Cardiac septum (tissue), 1 donor: ENCODE data around the gene UBA52. TPM values are rescaled to one million over a fixed set of nuclear protein-coding genes. Genes with fewer than 3 reads are reported as not detected.
"Not testable (repeated sequence)": the region's sequence is repeated elsewhere in the genome, so short reads cannot be mapped to it uniquely, and the experiment has no call there.

ENCODE experiments used
- DNase-seq: peaks from one replicate; pipeline ENCODE4 v3.0.0-alpha.2; 2020; ENCODE audit warnings: low spot score
- intact Hi-C: fragments of 100-400 bp; cut with DNase I; formaldehyde crosslinking; loops from one replicate; pipeline ENCODE4 v1.14.0; 2022
- total RNA-seq: library from RNA; stranded (reverse); fragmentation: NEBNext Ultra II Directional; extraction: Animal tissue kit (Norgen Biotek cat#: 25700); gene quantifications from one replicate; pipeline ENCODE4 v1.2.1, GENCODE V29; 2021
- donor health status: DM: no; HTN: no; CAD: no.

The UBA52 gene
- total RNA-seq, 1 donor from 2014 or later = 573 TPM

- intact Hi-C loops = loop anchor here (5.0 kb wide), 1 partner anchor 121 kb away; no protein-coding TSS in a partner anchor
- peak; percentile 93 for DNase-seq
Measured at GRCh38 chr19:18588611-18589379, 17.1 kb downstream of the UBA52 start, which contains the start of gene REX1BD. Gene REX1BD, plus strand, starts transcription at chr19:18588798. Its CDS starts 4 bp downstream, at chr19:18588802.

- intact Hi-C loops = loop anchor here (5.0 kb wide), 3 partner anchors 83 to 258 kb away; no protein-coding TSS in a partner anchor
- DNase-seq = peak; percentile 78
Measured at GRCh38 chr19:18589380-18590272, 18.0 kb downstream of the UBA52 start.

- no peak for DNase-seq
- intact Hi-C loops = loop anchor here (5.0 kb wide), 2 partner anchors 82 to 257 kb away; no protein-coding TSS in a partner anchor
Measured at GRCh38 chr19:18590273-18591272, 18.9 kb downstream of the UBA52 start.

DNA sequence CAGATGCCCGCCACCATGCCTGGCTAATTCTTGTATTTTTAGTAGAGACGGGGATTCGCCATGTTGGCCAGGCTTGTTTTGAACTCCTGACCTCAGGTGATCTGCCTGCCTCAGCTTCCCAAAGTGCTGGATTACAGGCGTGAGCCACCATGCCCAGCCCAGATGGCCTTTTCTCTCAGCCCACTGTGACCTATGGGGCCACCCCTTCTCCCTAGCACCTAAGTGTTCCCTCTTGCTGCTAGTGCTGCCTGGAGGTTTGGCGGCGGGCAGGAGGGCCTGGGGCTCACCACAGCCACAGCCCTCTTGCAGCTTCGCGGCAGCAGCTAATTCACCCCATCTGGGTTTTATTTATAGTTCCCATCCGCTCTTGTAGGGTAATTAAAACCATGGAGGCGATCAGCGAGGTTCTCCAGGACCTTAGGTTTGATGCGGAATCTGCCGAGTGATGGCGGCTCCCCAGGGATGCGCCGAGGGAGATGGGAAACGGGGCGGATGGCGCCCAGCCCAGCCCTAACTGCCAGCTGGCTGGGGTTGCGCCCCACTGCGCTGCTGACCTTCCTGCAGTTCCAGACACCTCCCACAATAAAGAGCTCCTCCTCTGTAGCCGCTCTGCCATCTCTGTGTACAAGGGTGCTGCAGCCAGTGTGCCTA, 20.2 kb downstream of the UBA52 start:
- intact Hi-C loops = loop anchor here (5.0 kb wide), 2 partner anchors 80 to 255 kb away; no protein-coding TSS in a partner anchor
- no peak for DNase-seq

DNA sequence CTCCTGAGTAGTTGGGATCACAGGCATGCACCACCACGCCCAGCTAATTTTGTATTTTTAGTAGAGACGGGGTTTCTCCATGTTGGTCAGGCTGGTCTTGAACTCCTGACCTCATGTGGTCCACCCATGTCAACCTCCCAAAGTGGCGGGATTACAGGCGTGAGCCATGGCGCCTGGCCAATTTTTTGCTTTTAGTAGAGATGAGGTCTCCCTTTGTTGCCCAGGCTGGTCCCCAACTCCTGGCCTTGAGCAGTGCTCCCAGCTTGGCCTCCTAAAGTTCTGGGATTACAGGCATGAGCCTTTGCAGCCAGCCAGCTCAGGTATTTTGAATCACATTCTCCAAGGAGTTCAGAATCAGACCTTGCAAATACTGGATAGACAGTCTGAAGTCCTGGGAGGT, 21.1 kb downstream of the UBA52 start:
- not testable (repeated sequence) for DNase-seq
- intact Hi-C loops = loop anchor here (5.0 kb wide), 2 partner anchors 80 to 255 kb away; no protein-coding TSS in a partner anchor

GRCh38 chr19:18593367-18594095, 21.9 kb downstream of the UBA52 start:
- no peak for DNase-seq
- intact Hi-C loops = loop anchor here (5.0 kb wide), 2 partner anchors 79 to 254 kb away; no protein-coding TSS in a partner anchor

DNA sequence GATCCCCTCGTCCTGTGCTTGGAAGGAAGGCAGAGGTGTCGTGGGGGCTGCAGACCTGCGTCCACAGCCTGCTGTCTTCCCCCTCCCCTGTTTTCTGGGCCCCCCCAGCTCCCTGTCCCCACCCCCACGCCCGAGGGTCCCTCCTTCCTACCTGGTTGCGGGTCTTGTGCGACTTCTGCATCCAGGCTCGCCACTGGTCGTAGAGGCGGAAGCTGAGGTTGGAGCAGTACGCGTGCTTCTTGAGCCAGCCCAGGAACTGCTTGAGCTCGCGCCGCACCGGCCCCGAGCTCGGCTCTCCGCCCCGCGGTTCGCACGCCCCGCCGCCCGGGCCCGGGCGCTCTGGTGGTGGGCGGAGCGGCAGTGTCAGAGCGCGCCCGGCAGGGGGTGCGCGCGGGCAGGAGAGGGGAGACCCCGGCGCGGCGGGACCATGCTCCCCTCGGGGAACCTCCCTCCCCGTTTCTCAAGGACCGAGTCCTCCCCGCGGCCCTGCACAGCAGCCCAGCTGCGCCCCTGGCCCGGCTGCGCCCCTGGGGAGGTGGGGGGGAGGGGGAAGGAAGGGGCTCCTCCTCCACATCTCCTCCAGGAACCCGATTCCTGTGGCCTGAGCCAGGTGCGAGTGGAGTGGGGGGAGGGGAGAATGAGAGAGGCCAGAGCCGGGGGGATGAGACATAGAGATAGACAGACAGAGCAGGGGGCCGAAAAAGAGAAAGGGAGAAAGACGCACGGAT, 22.6 kb downstream of the UBA52 start:
- intact Hi-C loops = loop anchor here (5.0 kb wide), 2 partner anchors 78 to 253 kb away; no protein-coding TSS in a partner anchor

GRCh38 chr19:18594824-18595373, 23.2 kb downstream of the UBA52 start:
- DNase-seq = no peak
- intact Hi-C loops = loop anchor here (5.0 kb wide), 2 partner anchors 77 to 252 kb away; no protein-coding TSS in a partner anchor

More for the DNA sequence above, 22.6 kb downstream of the UBA52 start:
- peak; percentile 80 for DNase-seq

DNA sequence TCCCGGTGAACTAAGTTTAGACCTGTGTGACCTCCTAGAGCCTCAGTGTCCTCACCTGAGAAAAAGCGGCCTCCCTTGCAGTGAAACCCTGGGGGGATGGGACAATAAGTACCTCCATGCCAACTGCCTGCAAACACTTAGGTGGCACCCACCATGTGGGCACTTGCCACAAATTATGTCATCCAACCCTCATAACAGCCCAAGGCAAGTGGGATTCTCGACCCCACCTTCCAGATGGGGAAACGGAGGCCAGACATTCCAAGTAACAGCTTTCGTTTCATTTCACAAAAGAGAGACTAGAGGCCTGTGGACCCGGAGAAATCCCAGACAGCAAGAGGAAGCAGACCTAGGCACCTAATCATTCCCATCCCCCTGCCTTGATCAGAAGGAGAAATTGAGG, 23.8 kb downstream of the UBA52 start:
- intact Hi-C loops = no loop called here
- no peak for DNase-seq

GRCh38 chr19:18596752-18597157, 25.1 kb downstream of the UBA52 start:
- intact Hi-C loops = no loop called here
- no peak for DNase-seq

DNA sequence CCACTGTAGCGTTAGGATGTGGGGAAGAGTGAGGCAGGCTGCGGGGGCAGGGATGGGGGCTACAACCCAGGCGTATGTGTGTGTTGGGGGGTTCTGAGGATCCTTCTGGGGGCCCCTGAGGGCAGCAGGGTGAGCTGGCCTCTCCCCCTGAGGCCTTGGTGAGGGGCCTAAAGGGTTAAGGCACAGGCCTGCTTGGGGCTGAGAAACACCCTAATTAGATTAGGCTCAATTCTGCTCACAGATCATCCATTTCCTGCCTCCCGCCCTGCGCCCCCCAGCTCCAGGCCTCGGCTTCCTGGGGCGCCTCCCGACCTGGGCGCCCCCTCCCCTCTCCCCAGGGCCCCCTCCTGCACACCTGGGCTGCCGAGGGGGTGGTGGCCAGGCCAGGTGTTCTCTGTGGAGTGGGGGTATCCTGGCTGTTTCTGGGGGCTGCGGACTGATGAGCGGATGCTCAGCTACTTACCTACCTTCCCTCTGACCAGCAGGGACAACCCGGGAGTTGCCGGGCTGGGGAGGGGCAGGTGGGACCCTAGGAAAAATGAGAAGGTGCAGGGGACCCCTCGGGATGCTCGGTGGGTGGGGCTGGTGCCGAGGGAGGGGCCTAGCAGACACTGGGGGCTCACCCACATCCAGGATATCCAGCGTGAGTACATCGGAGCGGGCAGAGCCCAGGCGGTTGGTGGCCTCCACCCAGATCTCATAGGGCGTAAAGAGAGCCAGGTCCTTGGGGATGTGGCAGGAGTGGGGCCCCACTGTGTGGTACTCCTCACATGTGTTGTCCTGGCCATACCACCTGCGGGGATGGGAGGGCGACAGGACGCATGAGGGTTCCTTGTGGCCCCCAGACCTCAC, 26.4 kb downstream of the UBA52 start:
- intact Hi-C loops = no loop called here

DNA sequence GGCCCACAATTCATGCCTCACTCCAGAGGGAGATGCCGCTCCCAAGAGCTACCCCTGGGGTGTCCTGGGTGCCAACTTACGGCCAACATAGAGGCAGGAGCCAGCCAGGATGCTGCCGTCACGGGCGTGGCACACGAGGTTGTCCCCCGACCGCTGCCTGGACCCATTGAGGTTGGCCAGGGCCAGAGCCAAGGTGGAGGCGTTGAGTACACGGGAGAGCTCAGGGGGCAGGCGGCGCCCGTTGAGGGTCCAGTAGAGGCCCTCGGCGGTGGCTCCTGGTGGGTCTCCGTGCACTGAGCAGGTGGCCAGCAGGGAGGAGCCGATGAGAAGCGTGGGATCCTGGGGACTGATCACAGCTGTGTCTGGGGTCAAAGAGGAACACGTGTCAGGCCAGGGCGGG, 27.8 kb downstream of the UBA52 start:
- intact Hi-C loops = no loop called here
- no peak for DNase-seq

More for the DNA sequence above, 26.4 kb downstream of the UBA52 start:
- no peak for DNase-seq

DNA sequence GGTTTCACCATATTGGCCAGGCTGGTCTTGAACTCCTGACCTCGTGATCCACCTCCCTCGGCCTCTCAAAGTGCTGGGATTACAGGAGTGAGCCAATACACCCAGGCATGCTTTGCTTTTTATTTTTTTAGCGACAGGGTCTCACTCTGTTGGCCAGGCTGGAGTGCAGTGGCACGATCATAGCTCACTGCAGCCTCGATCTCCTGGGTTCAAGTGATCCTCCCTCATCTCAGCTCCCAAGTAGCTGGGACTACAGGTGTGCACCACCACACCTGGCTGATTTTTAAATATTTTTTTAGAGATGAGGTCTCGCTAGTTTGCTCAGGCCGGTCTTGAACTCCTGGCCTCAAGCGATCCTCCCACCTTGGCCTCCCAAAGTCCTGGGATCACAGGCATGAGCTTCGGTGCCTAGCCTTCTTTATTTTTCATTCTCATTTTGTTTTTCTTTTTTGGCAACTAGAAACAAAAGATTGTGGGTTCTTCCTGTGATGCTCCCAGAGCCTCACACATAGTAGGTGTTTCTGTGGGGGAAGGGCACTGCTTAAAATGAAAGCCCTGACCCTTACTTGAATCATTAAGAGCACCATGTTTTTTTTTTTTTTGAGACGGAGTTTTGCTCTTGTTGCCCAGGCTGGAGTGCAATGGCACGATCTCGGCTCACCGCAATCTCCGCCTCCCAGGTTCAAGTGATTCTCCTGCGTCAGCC, 29.2 kb downstream of the UBA52 start:
- intact Hi-C loops, DNase-seq: not testable (repeated sequence)

DNA sequence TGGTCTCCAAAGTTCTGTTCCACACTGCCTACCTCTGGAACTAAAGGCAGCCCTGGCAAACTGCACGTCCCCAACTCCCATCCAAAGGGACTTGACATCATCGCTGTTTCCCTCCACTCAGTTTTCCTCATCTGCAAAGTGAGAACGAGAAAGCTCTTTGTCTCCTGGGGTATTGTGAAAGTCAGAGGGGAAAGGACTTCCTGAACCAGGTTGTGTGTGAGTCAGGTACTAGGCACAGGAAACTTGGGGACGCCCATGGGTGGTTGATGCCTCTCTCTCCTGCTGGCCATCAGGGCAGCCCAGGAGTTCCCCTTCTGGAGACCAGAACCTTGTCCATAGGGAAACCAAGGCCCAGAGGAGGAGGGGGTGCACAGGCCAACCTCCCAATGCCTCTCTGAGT, 30.2 kb downstream of the UBA52 start:
- no peak for DNase-seq
- intact Hi-C loops = no loop called here
